GM21528 (cell line): ENCODE data around the gene HOXC6.
"Not testable (repeated sequence)": the region's sequence is repeated elsewhere in the genome, so short reads cannot be mapped to it uniquely, and the experiment has no call there.

Experiments
- ATAC-seq: cut with Tn5 transposase; IDR thresholded peaks from one replicate; pipeline ENCODE4 v1.9.1; 2021; ENCODE audit warnings: mild to moderate bottlenecking, moderate library complexity; ENCODE audit not compliant: unreplicated experiment, low FRiP score

HOXC6 gene

GRCh38 chr12:54038284-54038870, 10.1 kb downstream of the HOXC6 start:
- no peak for ATAC-seq

GRCh38 chr12:54038871-54039414, 10.7 kb downstream of the HOXC6 start:
- ATAC-seq, result no peak

GRCh38 chr12:54039417-54040147, 11.3 kb downstream of the HOXC6 start:
- no peak for ATAC-seq

- ATAC-seq, result no peak
Measured at GRCh38 chr12:54040148-54040494, 11.9 kb downstream of the HOXC6 start.

- ATAC-seq, result no peak
Measured at GRCh38 chr12:54040648-54041047, 12.4 kb downstream of the HOXC6 start.

- ATAC-seq, result no peak
Measured at GRCh38 chr12:54041097-54041690, 13.0 kb downstream of the HOXC6 start.

GRCh38 chr12:54042033-54042432, 13.8 kb downstream of the HOXC6 start:
- not testable (repeated sequence) for ATAC-seq

- no peak for ATAC-seq
Measured at GRCh38 chr12:54042970-54043853, 15.0 kb downstream of the HOXC6 start.

GRCh38 chr12:54044425-54045103, 16.3 kb downstream of the HOXC6 start:
- no peak for ATAC-seq

- ATAC-seq, result no peak
Measured at GRCh38 chr12:54045401-54045800, 17.2 kb downstream of the HOXC6 start.

- ATAC-seq, result no peak
Measured at GRCh38 chr12:54045868-54046521, 17.8 kb downstream of the HOXC6 start.

- no peak for ATAC-seq
Measured at GRCh38 chr12:54046809-54047159, 18.5 kb downstream of the HOXC6 start.

GRCh38 chr12:54047160-54047963, 19.1 kb downstream of the HOXC6 start:
- ATAC-seq, result no peak

- ATAC-seq, result no peak
Measured at GRCh38 chr12:54047964-54048303, 19.7 kb downstream of the HOXC6 start.

- no peak for ATAC-seq
Measured at GRCh38 chr12:54048406-54049093, 20.3 kb downstream of the HOXC6 start.

GRCh38 chr12:54049108-54049507, 20.9 kb downstream of the HOXC6 start:
- ATAC-seq, result no peak

GRCh38 chr12:54050482-54050810, 22.2 kb downstream of the HOXC6 start:
- ATAC-seq, result no peak

GRCh38 chr12:54051026-54051842, 23.0 kb downstream of the HOXC6 start:
- ATAC-seq, result no peak
